Subcutaneous preadipocyte (primary cell): ENCODE data around the gene OR10Z1. TPM values are rescaled to one million over a fixed set of nuclear protein-coding genes. Genes with fewer than 3 reads are reported as not detected.

Source experiments
- total RNA-seq: library from RNA; depleted of rRNA; stranded (reverse); fragments of >200 nt; gene quantifications from 2 replicates; pipeline ENCODE4 v1.2.3, GENCODE V29; 2012

Gene OR10Z1, protein sequence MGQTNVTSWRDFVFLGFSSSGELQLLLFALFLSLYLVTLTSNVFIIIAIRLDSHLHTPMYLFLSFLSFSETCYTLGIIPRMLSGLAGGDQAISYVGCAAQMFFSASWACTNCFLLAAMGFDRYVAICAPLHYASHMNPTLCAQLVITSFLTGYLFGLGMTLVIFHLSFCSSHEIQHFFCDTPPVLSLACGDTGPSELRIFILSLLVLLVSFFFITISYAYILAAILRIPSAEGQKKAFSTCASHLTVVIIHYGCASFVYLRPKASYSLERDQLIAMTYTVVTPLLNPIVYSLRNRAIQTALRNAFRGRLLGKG
- not detected in 2 replicates for total RNA-seq

DNA sequence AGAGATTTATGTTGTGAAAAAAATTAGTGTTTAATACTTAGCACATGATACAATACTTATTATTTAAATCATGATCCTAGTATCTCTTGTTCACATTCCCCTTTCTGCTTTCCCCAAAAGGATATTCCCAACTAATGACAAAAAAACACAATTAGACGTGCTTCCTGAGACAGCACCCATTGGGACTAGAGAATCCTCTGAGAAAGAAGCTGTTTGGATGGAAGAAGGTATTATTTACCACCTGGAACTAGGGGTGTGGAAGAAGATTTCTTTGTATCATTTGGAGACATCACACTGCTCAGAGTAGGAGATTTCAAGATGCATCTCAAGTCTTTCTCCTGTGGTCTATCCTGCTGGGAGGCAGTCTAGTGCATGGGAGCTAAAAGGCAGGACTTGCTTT, at the start of gene OR10Z1:
OR10Z1 (plus strand) TSS at position 301 of the 400 bp plus-strand sequence. CDS start 1,171 bp downstream, outside the sequence.

DNA sequence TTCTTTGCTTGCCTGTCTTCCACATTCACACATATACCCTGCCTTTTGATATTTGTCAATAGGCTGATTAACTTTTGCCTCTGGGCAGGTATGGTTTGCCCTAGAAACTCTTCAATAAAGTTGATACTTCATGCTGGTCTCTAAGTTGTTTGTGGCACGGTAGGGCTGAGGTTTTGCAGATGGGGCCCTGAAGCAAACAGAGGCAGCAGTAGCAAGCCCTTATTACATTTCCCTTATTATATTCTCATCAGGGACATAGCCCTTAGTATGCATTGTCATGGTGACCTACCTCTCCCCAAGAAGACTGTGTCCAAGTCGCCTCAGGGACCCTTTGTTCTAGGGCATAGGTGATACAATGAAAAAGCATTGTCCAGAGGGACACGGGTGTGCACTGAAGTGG, 34.6 kb upstream of the OR10Z1 start, which contains the start of gene OR6P1:
OR6P1 (minus strand) TSS at position 101 of the 400 bp plus-strand sequence. CDS start 6,976 bp downstream, outside the sequence.

DNA sequence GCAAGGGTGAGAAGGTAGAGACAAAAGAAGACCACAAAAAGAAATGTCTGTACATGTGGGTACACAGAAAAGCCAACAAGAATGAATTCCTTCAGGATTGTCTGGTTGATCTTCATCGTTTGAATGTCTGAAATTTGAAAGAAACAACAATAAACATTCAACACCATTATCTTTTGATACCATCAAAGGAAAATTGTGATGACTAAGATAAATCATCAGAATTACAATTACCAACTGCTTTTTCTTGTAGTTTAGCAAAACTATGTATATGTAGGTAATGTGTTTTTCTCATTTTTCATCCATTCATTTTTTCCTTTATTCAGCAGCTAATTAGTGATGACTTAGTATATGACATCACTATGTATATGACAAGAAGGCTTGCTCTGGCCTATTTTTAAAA, 25.3 kb upstream of the OR10Z1 start, which contains the start of gene OR10X1:
OR10X1 (minus strand) TSS at position 167 of the 400 bp plus-strand sequence; CDS start at position 167, 0 bp downstream.

Other genes with a start within 250 kb of the OR10Z1 start
- not detected in 2 replicates for gene OR10T2, start 205.8 kb upstream of the OR10Z1 start, total RNA-seq
- gene OR10K2, start 179.0 kb upstream of the OR10Z1 start, total RNA-seq = not detected in 2 replicates
- gene OR10K1, start 143.4 kb upstream of the OR10Z1 start, total RNA-seq = not detected in 2 replicates
- gene OR10R2, start 133.0 kb upstream of the OR10Z1 start, total RNA-seq = not detected in 2 replicates
- gene OR6Y1, start 50.9 kb upstream of the OR10Z1 start, total RNA-seq = not detected in 2 replicates
- gene OR6P1, start 34.7 kb upstream of the OR10Z1 start, total RNA-seq = not detected in 2 replicates
- not detected in 2 replicates for gene OR10X1, start 25.4 kb upstream of the OR10Z1 start, total RNA-seq
- under 0.01 TPM in 1 of 2 replicates, not detected in the other for gene SPTA1, start 81.4 kb downstream of the OR10Z1 start, total RNA-seq
- not detected in 2 replicates for gene OR6K2, start 95.4 kb downstream of the OR10Z1 start, total RNA-seq
- gene OR6K3, start 115.5 kb downstream of the OR10Z1 start, total RNA-seq = not detected in 2 replicates
- not detected in 2 replicates for gene OR6K6, start 149.5 kb downstream of the OR10Z1 start, total RNA-seq
- not detected in 2 replicates for gene OR6N1, start 166.9 kb downstream of the OR10Z1 start, total RNA-seq
- not detected in 2 replicates for gene OR6N2, start 175.9 kb downstream of the OR10Z1 start, total RNA-seq
- not detected in 2 replicates for gene MNDA, start 226.1 kb downstream of the OR10Z1 start, total RNA-seq